Endodermal cell (in vitro differentiated cells): ENCODE measurements around the gene CMIP. TPM values are rescaled to one million over a fixed set of nuclear protein-coding genes. Genes with fewer than 3 reads are reported as not detected.

Experiments
- DNase-seq: peaks from one replicate; pipeline ENCODE4 v3.0.0-alpha.2; 2017
- H3K27ac ChIP-seq: 2 replicates; pipeline ENCODE4 v1.5.1; 2013; ENCODE audit warnings: mild to moderate bottlenecking, low read depth, low read length, moderate library complexity
- H3K27me3 ChIP-seq: 2 replicates; pipeline ENCODE4 v1.6.1; 2013; ENCODE audit warnings: mild to moderate bottlenecking, low read length, moderate library complexity; ENCODE audit not compliant: insufficient read depth, control insufficient read depth, poor library complexity, severe bottlenecking
- H3K36me3 ChIP-seq: 2 replicates; pipeline ENCODE4 v1.7.0; 2013; ENCODE audit warnings: mild to moderate bottlenecking, low read length, moderate library complexity; ENCODE audit not compliant: control insufficient read depth, insufficient read depth
- H3K4me1 ChIP-seq: one replicate; pipeline ENCODE4 v1.7.0; 2013; ENCODE audit warnings: low read length; ENCODE audit not compliant: control insufficient read depth, insufficient read depth
- H3K4me3 ChIP-seq: 2 replicates; pipeline ENCODE4 v1.5.1; 2013; ENCODE audit warnings: mild to moderate bottlenecking, low read length, moderate library complexity
- H3K9ac ChIP-seq: 2 replicates; pipeline ENCODE4 v1.6.1; 2013; ENCODE audit warnings: mild to moderate bottlenecking, low read length, moderate library complexity; ENCODE audit not compliant: poor library complexity, severe bottlenecking; ENCODE audit errors: extremely low read depth
- H3K9me3 ChIP-seq: 2 replicates; pipeline ENCODE4 v1.6.1; 2013; ENCODE audit warnings: mild to moderate bottlenecking, low read length, moderate library complexity; ENCODE audit not compliant: control insufficient read depth
- H3K27ac Mint-ChIP-seq: 2 replicates; pipeline ENCODE4 v1.8.0; 2020; ENCODE audit warnings: mixed read lengths
- H3K27me3 Mint-ChIP-seq: 2 replicates; pipeline ENCODE4 v1.8.0; 2021; ENCODE audit warnings: mild to moderate bottlenecking, mixed read lengths; ENCODE audit not compliant: insufficient read depth
- H3K36me3 Mint-ChIP-seq: 2 replicates; pipeline ENCODE4 v1.8.0; 2020; ENCODE audit warnings: low read depth, mixed read lengths
- H3K4me1 Mint-ChIP-seq: 2 replicates; pipeline ENCODE4 v1.8.0; 2020; ENCODE audit warnings: mixed read lengths
- H3K4me3 Mint-ChIP-seq: 2 replicates; pipeline ENCODE4 v1.8.0; 2020; ENCODE audit warnings: mild to moderate bottlenecking, moderate library complexity, mixed read lengths
- H3K9me3 Mint-ChIP-seq: 2 replicates; pipeline ENCODE4 v1.8.0; 2020; ENCODE audit warnings: mild to moderate bottlenecking, mixed read lengths
- CTCF ChIP-seq: fragments of 200-600 bp; sonication (generic); conservative IDR thresholded peaks from 2 replicates; pipeline ENCODE4 v1.5.0; 2021; ENCODE audit warnings: antibody characterized with exemption, mild to moderate bottlenecking
- WGBS, 2 experiments: methylation state at CpG; one replicate each; pipeline versions ENCODE4 v1.1.5 to v1.1.7; 2013; ENCODE audit warnings: missing lambda C conversion rate in 2 of 2, mixed read lengths in 1 of 2; ENCODE audit not compliant: insufficient coverage in 1 of 2, insufficient read length in 1 of 2; 5-methylcytosine and 5-hydroxymethylcytosine counted together
- total RNA-seq, 2 donors: library from RNA; stranded (reverse); fragmentation: NEBNext Ultra II Directional in 1 of 2; extraction: Animal tissue kit (Norgen Biotek cat#: 25700) in 1 of 2; gene quantifications; 2 replicates in 1 of 2; 3 replicates in 1 of 2; pipeline ENCODE4 v1.2.1, GENCODE V29; 2021

The CMIP gene
- total RNA-seq, 2 donors from 2014 or later = 64.0 to 64.7 TPM

GRCh38 chr16:81715358-81716196, 271.0 kb downstream of the CMIP start:
- no peaks in the 10 kb centered on the region for H3K36me3 Mint-ChIP-seq
- no peaks in the 10 kb centered on the region for H3K9me3 ChIP-seq
- H3K9me3 Mint-ChIP-seq = no peaks in the 10 kb centered on the region
- H3K27ac ChIP-seq = no peak overlapping the region
- no peak overlapping the region for H3K9ac ChIP-seq
- H3K27me3 ChIP-seq = no peaks in the 10 kb centered on the region
- DNase-seq = no peak
- H3K36me3 ChIP-seq = no peaks in the 10 kb centered on the region
- H3K27ac Mint-ChIP-seq = no peak overlapping the region
- peaks cover 21% of the 10 kb centered on the region for H3K4me1 Mint-ChIP-seq
- H3K4me3 ChIP-seq = no peak overlapping the region
- WGBS, 2 experiments = 85 to 100% methylated on average over 3 to 10 of the region's 11 CpGs
- H3K4me1 ChIP-seq = no peaks in the 10 kb centered on the region
- no peak overlapping the region for H3K4me3 Mint-ChIP-seq
- no peak for TF ChIP-seq CTCF
- H3K27me3 Mint-ChIP-seq = no peaks in the 10 kb centered on the region

- H3K9me3 ChIP-seq = no peaks in the 10 kb centered on the region
- WGBS, 2 experiments = 92 to 95% methylated on average over 9 to 10 of the region's 10 CpGs
- Mint-ChIP-seq H3K9me3 (no peaks in the 10 kb centered on the region), H3K4me3 (no peak overlapping the region), H3K27ac (no peak overlapping the region), H3K27me3 (no peaks in the 10 kb centered on the region), H3K4me1 (peaks cover 13% of the 10 kb centered on the region), H3K36me3 (no peaks in the 10 kb centered on the region)
- H3K9ac ChIP-seq = no peak overlapping the region
- H3K27me3 ChIP-seq = no peaks in the 10 kb centered on the region
- no peak for DNase-seq
- TF ChIP-seq CTCF = no peak
- H3K4me1 ChIP-seq = no peaks in the 10 kb centered on the region
- H3K4me3 ChIP-seq = no peak overlapping the region
- no peaks in the 10 kb centered on the region for H3K36me3 ChIP-seq
- H3K27ac ChIP-seq = no peak overlapping the region
Observed at GRCh38 chr16:81716478-81717225, 272.0 kb downstream of the CMIP start.

GRCh38 chr16:81717662-81718189, 273.1 kb downstream of the CMIP start:
- H3K4me1 ChIP-seq = no peaks in the 10 kb centered on the region
- no peak overlapping the region for H3K9ac ChIP-seq
- no peak overlapping the region for H3K27ac ChIP-seq
- H3K4me3 ChIP-seq = no peak overlapping the region
- H3K27me3 ChIP-seq = no peaks in the 10 kb centered on the region
- WGBS, 2 experiments = 95 to 96% methylated on average over 8 of the region's 8 CpGs
- Mint-ChIP-seq H3K36me3 (no peaks in the 10 kb centered on the region), H3K27me3 (no peaks in the 10 kb centered on the region), H3K27ac (no peak overlapping the region), H3K4me3 (no peak overlapping the region), H3K4me1 (peaks cover 10% of the 10 kb centered on the region), H3K9me3 (no peaks in the 10 kb centered on the region)
- TF ChIP-seq CTCF = no peak
- no peaks in the 10 kb centered on the region for H3K36me3 ChIP-seq
- DNase-seq = no peak
- no peaks in the 10 kb centered on the region for H3K9me3 ChIP-seq
